Measurements from ENCODE around the gene PMIS2. TPM values are rescaled to one million over a fixed set of nuclear protein-coding genes. Genes with fewer than 3 reads are reported as not detected.

PMIS2 gene
- total RNA-seq (2014; rRNA removed; shearing (Covaris generic)): not detected in 2 replicates

DNA sequence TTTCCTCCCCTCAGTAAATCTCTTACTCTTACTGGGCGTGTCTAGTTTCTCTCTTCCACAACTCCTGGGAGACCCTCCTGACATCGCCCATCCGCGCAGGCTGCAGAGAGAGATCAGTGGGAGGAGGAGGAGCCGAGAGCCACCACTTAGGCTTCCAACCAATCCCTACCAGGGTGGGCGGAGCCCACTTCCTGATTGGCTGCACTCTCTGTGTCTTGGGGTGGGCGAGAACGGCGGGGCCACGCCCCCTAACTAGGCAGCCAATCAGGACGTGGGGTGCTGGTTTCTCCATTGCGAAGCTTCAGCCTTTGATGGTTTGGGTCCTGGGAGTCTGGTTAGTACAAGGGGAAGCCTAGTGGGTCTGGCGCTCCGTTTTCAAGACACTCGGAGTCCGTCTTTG lies at the start of gene PMIS2:
TSS of gene PMIS2 (plus strand) at position 326 of the 400 bp plus-strand sequence. CDS start 87 bp downstream, outside the sequence.
- DNase-seq (ENCODE audit: low read depth): peak; percentile 9

DNA sequence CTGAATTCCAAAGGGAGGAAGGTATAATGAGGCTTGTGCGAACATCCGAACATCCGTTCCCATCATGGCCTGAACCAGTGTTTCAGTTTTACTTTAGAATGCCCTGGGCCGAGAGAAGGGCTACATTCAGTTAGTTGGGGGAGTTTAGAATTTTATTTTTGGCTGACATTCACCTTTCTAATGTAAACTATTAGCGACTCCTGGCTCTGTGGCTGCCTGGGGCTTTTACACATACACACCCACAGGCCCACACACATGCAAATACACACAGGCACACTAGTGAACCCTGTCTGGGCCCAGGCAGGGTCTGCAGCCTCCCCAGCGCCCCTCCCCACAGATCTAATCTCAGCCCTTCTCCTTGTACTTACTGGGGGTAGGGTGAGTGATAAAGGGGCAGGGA lies 46.7 kb upstream of the PMIS2 start:
- DNase-seq (ENCODE audit: low read depth): no peak

DNA sequence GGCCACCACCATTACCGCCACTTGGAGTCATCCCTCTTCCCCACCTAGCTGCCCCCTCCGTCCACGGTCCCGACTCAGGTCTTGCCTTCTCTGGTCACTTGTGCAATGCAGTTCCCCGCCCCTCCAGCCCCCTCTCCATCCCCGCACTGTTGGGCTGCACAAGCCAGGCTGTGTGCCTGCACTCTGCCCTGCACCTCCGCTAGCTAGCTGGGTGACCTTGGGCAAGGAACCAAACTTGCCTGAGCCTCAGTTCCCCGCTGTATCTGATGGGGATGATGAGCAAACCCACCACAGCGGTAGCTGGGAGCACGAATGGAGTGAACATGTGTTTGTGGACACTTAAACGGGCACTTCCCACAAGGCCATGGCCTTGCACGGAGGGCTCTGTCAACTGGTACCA lies 46.1 kb upstream of the PMIS2 start:
- DNase-seq (ENCODE audit: low read depth): no peak

- DNase-seq (ENCODE audit: low read depth): no peak
Measured at GRCh38 chr19:35540356-35540927, 45.5 kb upstream of the PMIS2 start.

DNA sequence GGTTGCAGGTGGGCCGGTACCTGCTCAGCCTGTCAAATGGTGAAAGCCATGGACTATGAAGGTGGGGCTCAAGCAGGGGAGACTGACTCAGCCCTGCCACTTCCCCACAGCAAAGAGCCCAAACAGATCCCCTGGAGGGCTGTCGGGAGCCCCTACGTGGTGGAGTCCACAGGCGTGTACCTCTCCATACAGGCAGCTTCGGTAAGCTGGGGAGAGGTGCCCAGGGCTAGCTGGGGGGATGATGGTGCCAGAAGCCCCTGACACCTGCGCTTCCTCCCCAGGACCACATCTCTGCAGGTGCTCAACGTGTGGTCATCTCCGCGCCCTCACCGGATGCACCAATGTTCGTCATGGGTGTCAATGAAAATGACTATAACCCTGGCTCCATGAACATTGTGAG lies 43.8 kb upstream of the PMIS2 start:
- no peak for DNase-seq (ENCODE audit: low read depth)

- DNase-seq (ENCODE audit: low read depth): no peak
Measured at GRCh38 chr19:35543280-35544109, 42.5 kb upstream of the PMIS2 start.

GRCh38 chr19:35544110-35544802 lies 41.7 kb upstream of the PMIS2 start:
- DNase-seq (ENCODE audit: low read depth): no peak

DNA sequence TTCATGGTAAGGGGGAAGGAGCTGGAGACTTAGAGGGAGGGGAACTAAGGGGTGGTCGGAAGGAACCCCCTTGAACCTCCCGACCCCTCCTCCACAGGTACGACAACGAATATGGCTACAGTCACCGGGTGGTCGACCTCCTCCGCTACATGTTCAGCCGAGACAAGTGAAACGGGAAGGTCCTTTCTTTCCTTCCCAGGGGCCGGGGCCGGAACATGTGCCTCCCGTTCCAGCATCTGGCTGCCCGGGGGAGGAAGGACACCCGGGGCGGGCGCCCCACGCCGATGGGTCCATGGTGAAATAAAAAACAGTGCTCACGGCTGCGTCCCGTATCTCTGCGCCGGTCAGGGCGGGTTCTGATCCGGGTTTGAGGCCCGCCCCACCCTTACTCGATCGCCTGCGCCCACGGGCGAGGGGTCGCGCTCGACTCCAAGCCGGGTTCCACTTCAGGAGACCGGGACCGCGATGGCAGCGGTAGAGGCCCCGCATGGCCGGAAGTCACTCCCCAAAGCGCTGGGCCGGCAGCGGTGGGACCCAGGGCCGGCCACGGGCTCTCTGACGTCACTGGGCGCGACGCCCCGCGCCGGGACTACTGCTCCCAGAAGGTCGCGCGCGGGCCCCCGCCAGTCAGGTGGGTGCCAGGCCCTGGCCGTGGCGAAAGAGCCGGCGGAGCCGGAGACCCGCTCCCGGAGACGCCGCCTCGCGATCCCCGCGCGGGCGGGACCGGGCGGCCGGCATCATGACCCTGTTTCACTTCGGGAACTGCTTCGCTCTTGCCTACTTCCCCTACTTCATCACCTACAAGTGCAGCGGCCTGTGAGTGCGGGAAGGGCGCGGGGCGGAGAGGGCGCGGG lies 40.7 kb upstream of the PMIS2 start, which contains the start of gene TMEM147:
TSS of gene TMEM147 (plus strand) at position 626 of the 854 bp plus-strand sequence. CDS start at position 740, 114 bp downstream.
- peak; percentile 85 for DNase-seq (ENCODE audit: low read depth)

DNA sequence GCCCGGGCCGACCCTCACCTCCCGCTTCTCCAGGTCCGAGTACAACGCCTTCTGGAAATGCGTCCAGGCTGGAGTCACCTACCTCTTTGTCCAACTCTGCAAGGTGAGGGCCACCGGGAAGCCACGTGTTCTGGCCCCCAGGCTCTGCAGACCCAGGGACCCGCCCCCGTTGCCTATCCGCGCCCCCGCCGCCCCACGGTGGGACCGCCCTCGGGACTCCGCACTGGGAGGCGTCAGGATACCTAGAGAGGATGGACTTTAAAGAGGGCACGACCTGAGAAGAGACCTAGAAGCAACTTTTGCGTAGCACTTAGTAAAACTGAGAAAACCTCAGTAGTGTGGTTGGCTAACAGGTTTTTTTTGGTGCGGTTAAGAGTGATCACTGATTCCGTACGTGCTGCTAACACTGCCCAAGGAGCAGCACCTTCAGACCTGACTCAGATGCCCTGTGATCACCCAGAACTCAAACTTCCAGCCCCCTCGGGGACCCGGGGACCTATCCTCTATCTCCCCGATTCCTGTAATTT lies 40.1 kb upstream of the PMIS2 start:
- DNase-seq (ENCODE audit: low read depth): peak; percentile 35

DNA sequence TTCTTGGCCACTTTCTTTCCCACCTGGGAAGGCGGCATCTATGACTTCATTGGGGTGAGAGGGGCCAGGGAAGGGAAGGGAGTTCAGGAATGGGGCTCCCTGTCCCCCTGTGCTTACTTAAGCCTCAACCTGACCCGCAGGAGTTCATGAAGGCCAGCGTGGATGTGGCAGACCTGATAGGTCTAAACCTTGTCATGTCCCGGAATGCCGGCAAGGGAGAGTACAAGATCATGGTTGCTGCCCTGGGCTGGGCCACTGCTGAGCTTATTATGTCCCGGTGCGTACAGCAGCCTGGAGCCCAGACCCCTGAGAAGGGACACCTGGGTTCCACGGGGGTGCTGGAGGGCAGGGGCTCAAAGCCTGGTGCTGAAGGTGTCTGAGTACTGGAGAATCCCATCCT lies 39.4 kb upstream of the PMIS2 start:
- DNase-seq (ENCODE audit: low read depth): no peak

- DNase-seq (ENCODE audit: low read depth): peak; percentile 68
Measured at GRCh38 chr19:35549174-35549788, 36.7 kb upstream of the PMIS2 start.

DNA sequence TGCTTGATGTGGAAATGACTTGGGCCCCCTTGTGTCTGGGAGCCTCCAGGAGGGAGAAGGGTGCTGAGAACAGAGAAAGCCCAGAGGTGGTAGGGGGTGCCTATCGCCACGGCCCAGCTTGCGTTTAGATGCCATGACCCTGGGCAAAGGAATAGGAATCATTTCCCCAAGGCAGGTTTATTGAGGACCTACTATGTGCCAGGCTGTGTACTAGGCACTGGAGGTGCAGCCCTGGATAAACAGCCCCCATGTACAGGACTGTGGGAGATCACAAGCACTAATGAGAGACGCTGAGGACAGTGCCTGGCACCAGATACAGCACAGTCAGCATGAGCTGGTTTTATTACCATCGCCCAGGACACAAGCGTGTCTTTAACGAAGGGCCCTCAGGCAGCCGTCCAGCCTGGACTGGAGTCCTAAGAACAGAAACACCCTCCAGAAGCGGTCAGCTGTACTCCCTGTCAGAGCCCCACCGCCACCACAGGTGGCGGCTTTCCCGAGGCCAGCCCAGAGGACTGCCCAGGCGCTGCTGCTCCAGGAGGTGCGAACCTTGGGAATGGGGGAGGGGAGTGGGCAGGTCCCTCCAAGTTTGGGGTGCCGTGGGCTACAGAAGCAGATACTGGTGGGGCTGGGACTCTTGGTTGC lies 36.0 kb upstream of the PMIS2 start:
- DNase-seq (ENCODE audit: low read depth): no peak

GRCh38 chr19:35551091-35551810 lies 34.7 kb upstream of the PMIS2 start:
- no peak for DNase-seq (ENCODE audit: low read depth)

DNA sequence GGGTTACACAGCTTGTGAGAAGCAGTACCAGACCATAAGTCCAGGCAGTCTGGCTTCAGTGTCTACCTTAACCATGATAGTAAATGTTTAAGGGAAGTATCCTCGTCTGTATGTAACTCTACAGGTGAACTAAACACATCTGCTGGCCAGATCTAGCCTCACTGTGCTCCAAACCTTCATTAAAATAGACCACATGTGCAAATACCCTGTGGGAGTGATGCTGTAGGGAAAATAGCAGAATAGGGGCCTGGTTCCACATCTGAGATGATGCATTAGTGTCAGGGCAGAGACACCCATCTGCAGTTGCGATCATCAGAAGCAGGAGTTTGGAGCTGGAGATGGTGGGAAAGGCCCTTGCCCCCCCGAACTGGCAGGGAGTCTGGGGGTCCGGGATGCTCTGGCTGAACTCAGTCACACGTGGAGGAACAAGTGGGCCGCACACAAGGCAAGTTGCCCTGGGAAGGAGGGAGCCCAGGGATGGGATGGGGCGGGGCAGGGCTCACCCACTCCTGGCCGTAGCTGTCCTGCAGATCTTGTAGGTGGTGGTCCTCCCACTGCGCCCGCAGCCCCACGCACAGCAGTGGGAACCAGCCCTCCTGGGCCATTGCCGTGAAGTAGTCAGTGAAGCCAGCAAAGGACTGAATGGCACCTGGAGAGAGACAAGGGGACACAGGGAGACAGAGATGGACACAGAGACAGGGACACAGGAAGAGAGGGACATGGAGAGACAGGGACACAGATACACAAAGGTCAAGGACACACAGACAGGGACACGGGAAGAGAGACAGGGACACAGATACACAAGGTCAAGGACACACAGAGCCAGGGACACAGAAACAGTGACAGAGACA lies 33.2 kb upstream of the PMIS2 start:
- no peak for DNase-seq (ENCODE audit: low read depth)

DNA sequence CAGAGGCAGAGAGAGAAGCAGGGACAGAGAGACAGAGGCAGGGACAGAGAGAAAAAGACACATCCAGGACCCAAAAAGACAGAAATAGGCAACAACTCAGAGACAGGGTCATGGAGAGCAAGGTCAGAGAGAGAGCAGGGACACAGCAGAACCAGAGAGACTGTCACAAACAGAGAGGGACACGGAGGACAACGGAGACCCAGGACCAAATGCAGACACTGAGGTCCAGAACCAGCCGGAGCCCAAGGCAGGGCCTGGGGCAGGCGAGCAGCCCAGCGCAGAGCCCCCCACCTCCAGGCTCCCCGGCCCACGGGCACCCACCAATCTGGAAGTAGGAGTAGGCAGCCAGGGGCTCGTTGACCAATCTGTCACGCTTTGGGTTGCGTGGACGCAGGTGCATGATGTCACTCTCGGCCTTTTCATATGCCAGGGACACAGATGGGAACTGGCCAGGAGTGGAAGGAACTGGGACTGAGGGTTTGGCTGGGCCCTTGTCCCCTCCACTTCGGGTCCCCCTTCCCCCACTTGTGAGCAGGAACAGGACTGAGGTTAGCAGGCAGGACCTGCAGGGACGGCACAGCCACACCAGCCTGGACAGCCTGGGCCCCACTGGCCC lies 32.5 kb upstream of the PMIS2 start:
- no peak for DNase-seq (ENCODE audit: low read depth)

- no peak for DNase-seq (ENCODE audit: low read depth)
Measured at GRCh38 chr19:35554076-35554475, 31.9 kb upstream of the PMIS2 start.

GRCh38 chr19:35555301-35556005 lies 30.5 kb upstream of the PMIS2 start:
- peak; percentile 61 for DNase-seq (ENCODE audit: low read depth)

Data from RPMI7951 (cell line).